Right lobe of liver (tissue), 6 donors: ENCODE data around the gene FBLN1. TPM values are rescaled to one million over a fixed set of nuclear protein-coding genes. Genes with fewer than 3 reads are reported as not detected.

Experiments
- ATAC-seq, 4 donors: fragments of 200-7000 bp; cut with Tn5 transposase; one replicate each; pipeline ENCODE4 v1.9.1; 2020; ENCODE audit warnings: mild to moderate bottlenecking in 4 of 4, moderate library complexity in 4 of 4
- DNase-seq, 3 donors: peaks; one replicate each; pipeline ENCODE4 v3.0.0-alpha.2; 2020
- H3K27ac ChIP-seq, 3 donors: fragments of 200-600 bp; one replicate each; pipeline ENCODE4 v1.8.0; 2022
- H3K27me3 ChIP-seq, 2 donors: fragments of 200-600 bp; one replicate each; pipeline ENCODE4 v1.8.0; 2022
- H3K36me3 ChIP-seq, 4 donors: fragments of 200-600 bp; sonication (generic) in 1 of 4; one replicate each; pipeline versions ENCODE4 v1.5.1 to v1.8.0; 2017 to 2022; ENCODE audit warnings: control low read depth in 1 of 4
- H3K4me1 ChIP-seq, 4 donors: fragments of 200-600 bp; sonication (generic) in 1 of 4; one replicate each; pipeline versions ENCODE4 v1.5.1 to v1.8.0; 2017 to 2022; ENCODE audit warnings: control low read depth in 1 of 4
- H3K4me3 ChIP-seq, 3 donors: fragments of 200-600 bp; one replicate each; pipeline ENCODE4 v1.8.0; 2022
- H3K9me3 ChIP-seq, 4 donors: fragments of 200-600 bp; sonication (generic) in 1 of 4; one replicate each; pipeline versions ENCODE4 v1.5.1 to v1.8.0; 2017 to 2022; ENCODE audit warnings: control low read depth in 1 of 4
- POLR2A ChIP-seq: fragments of 450-650 bp; IDR thresholded peaks from one replicate; pipeline ENCODE4 v1.6.1; 2017; ENCODE audit warnings: antibody characterized with exemption, mild to moderate bottlenecking
- WGBS: methylation state at CpG from one replicate; pipeline ENCODE4 v1.1.6; 2018; ENCODE audit warnings: low coverage, low lambda C conversion rate; ENCODE audit not compliant: insufficient coverage; ENCODE audit errors: missing lambda C conversion rate; 5-methylcytosine and 5-hydroxymethylcytosine counted together
- intact Hi-C, 2 donors: fragments of 100-400 bp; cut with DNase I; formaldehyde crosslinking; loops; one replicate each; pipeline versions ENCODE4 v1.11.2 to v1.14.1; 2022
- total RNA-seq, 6 experiments: library from RNA; depleted of rRNA in 2 of 6; stranded (reverse); fragments of >200 nt in 2 of 6; fragmentation: NEBNext Ultra II Directional in 3 of 6; extraction: Animal tissue kit (Norgen Biotek cat#: 25700) in 3 of 6; gene quantifications; one replicate each; pipeline versions ENCODE4 v1.1.0 to v1.2.4, GENCODE V29; 2016 to 2023
- TF ChIP-seq, protein P1 (sequence below), 4 donors: fragments of 200-600 bp in 3 of 4; fragments of 450-650 bp in 1 of 4; IDR thresholded peaks; one replicate each; pipeline versions ENCODE4 v1.5.1 to v1.8.0; 2016 to 2022; ENCODE audit warnings: antibody characterized with exemption in 4 of 4, mild to moderate bottlenecking in 2 of 4
- donor health status: DM: no; HTN: yes; CAD: no.
- donor health status: DM: no; HTN: no; CAD: no.
- donor health status: DM: no; HTN: no; CAD: no.
- donor health status: DM: no; HTN: yes; CAD: no.
- donor health status: DM: no; HTN: yes; CAD: no.

Gene FBLN1
- total RNA-seq, 6 experiments from 2014 or later = 1.6 to 6.6 (median 3.4) TPM

DNA sequence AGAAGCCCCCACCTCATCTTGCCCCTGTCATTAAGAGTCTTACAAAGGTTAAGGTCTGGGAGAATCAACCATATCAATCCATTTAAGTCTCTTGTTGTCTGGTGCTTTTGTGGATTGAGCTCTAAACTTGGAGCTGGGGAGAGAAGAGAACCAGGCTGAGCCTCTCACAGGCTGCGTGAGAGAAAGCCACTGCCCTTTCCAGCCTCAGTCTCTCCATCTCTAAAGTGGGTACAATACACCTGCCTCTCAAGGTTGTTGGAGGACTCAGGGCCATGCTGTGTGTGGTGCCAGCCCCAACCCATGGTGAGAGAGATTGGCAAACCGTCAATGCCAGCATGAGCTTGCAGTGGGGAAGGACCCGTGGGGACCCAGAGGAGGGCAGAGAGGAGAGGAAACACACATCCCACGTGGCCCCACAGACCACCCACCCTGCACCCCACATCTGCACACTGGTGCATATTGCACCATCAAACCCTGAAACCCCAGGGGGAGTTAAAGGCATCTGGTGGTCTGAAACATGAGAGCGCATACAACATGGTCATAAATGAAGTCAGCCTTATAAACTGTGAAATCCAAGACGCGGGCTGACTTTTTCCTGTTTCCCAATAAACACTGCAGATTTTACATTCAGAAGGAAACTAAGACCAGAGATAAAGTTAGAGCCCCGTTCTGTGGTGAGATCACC lies 27.5 kb upstream of the FBLN1 start:
- H3K4me1 ChIP-seq = no peaks in the 10 kb centered on the region
- TF ChIP-seq POLR2A = no peak
- TF ChIP-seq, protein P1, sequence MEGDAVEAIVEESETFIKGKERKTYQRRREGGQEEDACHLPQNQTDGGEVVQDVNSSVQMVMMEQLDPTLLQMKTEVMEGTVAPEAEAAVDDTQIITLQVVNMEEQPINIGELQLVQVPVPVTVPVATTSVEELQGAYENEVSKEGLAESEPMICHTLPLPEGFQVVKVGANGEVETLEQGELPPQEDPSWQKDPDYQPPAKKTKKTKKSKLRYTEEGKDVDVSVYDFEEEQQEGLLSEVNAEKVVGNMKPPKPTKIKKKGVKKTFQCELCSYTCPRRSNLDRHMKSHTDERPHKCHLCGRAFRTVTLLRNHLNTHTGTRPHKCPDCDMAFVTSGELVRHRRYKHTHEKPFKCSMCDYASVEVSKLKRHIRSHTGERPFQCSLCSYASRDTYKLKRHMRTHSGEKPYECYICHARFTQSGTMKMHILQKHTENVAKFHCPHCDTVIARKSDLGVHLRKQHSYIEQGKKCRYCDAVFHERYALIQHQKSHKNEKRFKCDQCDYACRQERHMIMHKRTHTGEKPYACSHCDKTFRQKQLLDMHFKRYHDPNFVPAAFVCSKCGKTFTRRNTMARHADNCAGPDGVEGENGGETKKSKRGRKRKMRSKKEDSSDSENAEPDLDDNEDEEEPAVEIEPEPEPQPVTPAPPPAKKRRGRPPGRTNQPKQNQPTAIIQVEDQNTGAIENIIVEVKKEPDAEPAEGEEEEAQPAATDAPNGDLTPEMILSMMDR (IDR thresholded peaks at IDR 0.05) = no peak
- H3K36me3 ChIP-seq = no peaks in the 10 kb centered on the region
- no peaks in the 10 kb centered on the region for H3K27me3 ChIP-seq
- no peaks in the 10 kb centered on the region for H3K9me3 ChIP-seq
- 51% methylated on average over 5 of the region's 8 CpGs for WGBS
- intact Hi-C loops = no loop called here
- H3K27ac ChIP-seq = no peak overlapping the region
- no peak overlapping the region for H3K4me3 ChIP-seq
- DNase-seq = no peak
- no peak for ATAC-seq

DNA sequence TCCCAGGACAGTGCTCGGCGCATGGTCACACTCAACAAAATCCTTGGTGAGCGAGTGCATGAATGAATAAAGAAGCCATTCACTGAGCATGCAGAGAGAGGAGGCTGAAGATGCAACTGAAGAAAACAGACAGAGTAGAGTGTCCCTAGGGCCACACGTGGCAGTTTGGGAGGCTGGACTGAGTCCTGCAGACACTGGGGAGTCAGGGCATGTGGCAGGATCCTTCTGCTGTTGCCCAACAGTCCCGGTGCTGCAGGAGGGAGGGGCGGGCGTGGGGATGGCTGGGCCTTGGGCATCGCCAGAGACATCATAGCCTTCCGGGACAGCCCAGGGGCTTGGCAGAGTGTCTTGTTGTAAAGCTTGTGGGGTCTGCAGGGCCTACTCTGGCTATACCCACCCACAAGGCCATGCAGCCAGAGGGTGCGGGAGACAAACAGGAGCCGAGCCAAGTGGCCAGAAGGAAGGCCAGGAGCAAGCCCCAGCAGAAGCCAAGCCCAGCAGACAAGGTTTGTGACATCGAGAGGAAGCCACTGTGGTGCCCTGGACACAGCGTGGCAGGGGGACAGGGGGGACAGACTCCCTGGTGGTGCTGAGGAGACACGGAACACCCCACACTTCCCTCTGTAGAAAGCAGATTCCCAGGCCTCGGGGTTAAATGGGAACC lies 26.7 kb upstream of the FBLN1 start:
- 64% methylated on average over 4 of the region's 15 CpGs for WGBS
- Histone ChIP-seq H3K27ac (no peak overlapping the region), H3K27me3 (no peaks in the 10 kb centered on the region), H3K9me3 (no peaks in the 10 kb centered on the region), H3K4me1 (no peaks in the 10 kb centered on the region), H3K36me3 (no peaks in the 10 kb centered on the region), H3K4me3 (no peak overlapping the region)
- intact Hi-C loops = no loop called here
- no peak for DNase-seq
- ATAC-seq = no peak
- TF ChIP-seq, protein P1 (IDR thresholded peaks at IDR 0.05) = no peak
- no peak for TF ChIP-seq POLR2A

DNA sequence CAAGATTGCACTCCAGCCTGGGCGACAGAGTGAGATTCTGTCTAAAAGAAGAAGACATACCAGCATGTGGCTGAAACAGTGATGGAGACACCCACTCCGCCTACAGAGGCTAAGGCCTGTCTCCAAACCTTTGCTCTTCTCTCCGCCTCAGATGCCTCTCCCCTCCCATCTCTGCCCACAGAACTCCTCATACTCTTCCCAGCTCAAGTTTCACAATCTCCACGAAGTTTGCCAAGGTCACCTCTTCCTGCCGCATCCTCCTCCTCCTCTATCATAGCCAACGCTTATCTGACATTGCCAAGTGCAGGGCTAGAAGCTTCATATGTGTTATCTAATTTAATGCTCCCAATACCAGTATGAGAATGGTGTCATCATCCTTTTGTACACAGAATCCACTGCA lies 25.9 kb upstream of the FBLN1 start:
- Histone ChIP-seq H3K27ac (no peak overlapping the region), H3K27me3 (no peaks in the 10 kb centered on the region), H3K4me3 (no peak overlapping the region), H3K4me1 (no peaks in the 10 kb centered on the region), H3K9me3 (no peaks in the 10 kb centered on the region), H3K36me3 (no peaks in the 10 kb centered on the region)
- ATAC-seq = no peak
- no peak for TF ChIP-seq POLR2A
- TF ChIP-seq, protein P1 (IDR thresholded peaks at IDR 0.05) = no peak
- DNase-seq = no peak
- 44% methylated on average over 4 of the region's 6 CpGs for WGBS
- intact Hi-C loops = no loop called here

DNA sequence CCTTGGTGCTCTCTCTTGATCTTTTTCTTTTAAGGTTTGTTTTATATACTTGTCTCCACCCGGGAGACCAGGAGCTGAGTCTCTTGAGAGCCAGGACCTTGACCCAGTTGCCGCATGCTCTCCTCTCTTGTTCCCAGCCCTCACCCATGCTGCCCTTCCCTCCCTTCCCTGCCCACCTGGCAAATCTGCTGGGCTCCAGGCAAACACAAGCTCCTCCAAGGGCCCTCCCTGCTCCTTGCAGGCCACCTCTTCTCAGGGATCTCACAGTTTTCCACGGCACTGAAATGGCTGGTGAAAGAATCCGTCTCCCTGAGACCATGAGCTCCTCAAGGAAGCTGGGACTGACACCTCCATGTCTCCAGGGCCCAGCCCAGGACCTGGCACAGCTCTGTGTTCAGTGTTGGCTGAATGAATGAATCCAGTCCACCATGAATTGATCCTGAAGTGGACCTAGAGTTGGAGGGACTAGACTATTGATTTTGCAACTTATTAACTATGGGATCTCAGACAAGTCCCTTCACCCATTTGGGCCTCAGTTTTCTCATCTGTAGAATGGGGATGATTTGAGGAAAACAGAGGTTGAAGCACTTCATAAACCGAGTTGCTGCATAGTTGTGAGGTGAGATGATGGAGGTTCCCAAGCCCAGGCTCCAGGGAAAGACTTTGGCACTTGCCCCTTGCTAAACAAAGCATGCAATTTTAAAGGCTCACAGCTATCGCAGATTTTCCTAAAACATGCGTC lies 25.1 kb upstream of the FBLN1 start:
- Histone ChIP-seq H3K9me3 (no peaks in the 10 kb centered on the region), H3K4me3 (no peak overlapping the region), H3K36me3 (no peaks in the 10 kb centered on the region), H3K4me1 (no peaks in the 10 kb centered on the region), H3K27me3 (no peaks in the 10 kb centered on the region), H3K27ac (no peak overlapping the region)
- TF ChIP-seq POLR2A = no peak
- TF ChIP-seq, protein P1 (IDR thresholded peaks at IDR 0.05) = no peak
- DNase-seq (no peak), ATAC-seq (no peak)
- intact Hi-C loops = no loop called here
- 66% methylated on average over 4 of the region's 7 CpGs for WGBS
